ENCODE results near the gene BRINP1.
"Not testable (repeated sequence)": the region's sequence is repeated elsewhere in the genome, so short reads cannot be mapped to it uniquely, and the experiment has no call there.

Gene BRINP1

DNA sequence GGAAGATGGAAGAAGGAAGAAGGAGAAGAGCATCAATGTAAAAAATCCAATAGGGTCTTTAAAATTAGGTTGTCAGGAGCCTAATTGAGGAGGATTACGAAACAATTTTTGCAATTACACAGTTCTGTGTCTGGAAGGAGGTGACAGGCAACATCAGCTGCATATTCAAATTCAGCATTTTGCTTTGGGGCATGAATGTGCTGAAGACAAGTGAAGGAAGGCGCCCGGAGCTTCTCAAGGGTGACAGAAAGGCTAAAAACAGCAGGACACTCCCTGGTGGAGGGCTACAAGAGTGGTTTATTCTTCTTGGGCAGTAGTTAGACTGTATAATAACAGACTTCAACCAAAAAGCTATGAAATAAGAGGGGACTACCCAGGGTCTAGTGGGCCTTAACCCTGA lies 188.3 kb downstream of the BRINP1 start:
- TF ChIP-seq, protein P1, sequence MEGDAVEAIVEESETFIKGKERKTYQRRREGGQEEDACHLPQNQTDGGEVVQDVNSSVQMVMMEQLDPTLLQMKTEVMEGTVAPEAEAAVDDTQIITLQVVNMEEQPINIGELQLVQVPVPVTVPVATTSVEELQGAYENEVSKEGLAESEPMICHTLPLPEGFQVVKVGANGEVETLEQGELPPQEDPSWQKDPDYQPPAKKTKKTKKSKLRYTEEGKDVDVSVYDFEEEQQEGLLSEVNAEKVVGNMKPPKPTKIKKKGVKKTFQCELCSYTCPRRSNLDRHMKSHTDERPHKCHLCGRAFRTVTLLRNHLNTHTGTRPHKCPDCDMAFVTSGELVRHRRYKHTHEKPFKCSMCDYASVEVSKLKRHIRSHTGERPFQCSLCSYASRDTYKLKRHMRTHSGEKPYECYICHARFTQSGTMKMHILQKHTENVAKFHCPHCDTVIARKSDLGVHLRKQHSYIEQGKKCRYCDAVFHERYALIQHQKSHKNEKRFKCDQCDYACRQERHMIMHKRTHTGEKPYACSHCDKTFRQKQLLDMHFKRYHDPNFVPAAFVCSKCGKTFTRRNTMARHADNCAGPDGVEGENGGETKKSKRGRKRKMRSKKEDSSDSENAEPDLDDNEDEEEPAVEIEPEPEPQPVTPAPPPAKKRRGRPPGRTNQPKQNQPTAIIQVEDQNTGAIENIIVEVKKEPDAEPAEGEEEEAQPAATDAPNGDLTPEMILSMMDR (IDR thresholded peaks at IDR 0.05; ENCODE audit: poor library complexity, severe bottlenecking) = no peak
- Histone ChIP-seq H3K9me3 (ENCODE audit: severe bottlenecking) (no peaks in the 10 kb centered on the region), H3K36me3 (ENCODE audit: low read depth) (no peaks in the 10 kb centered on the region), H3K4me1 (ENCODE audit: insufficient read depth, poor library complexity, severe bottlenecking) (no peaks in the 10 kb centered on the region), H3K27me3 (ENCODE audit: insufficient read depth, poor library complexity, severe bottlenecking) (no peaks in the 10 kb centered on the region), H3K4me3 (ENCODE audit: severe bottlenecking) (no peak overlapping the region), H3K27ac (ENCODE audit: poor library complexity, severe bottlenecking) (no peak overlapping the region)
- DNase-seq (ENCODE audit: low spot score) (no peak), ATAC-seq (ENCODE audit: low read depth) (no peak)

DNA sequence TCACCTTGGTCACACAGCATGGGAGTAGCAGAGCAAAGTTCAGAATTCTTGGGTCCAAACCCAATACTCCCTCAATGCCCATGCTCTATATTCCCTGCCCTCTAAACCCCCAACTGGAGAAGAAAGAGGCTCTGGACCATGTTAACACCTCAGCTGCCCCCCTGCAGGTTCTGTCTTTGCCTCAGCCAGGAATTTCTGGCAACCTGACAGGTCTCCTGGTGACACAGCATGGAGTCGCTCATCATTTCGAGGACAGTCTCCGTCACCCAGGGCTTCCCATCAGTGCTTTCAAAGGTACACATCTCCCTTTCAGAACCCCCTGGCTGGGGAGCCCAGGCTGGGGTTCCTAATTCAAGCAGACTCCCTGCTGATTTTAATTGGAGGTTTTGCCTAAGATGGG lies 189.5 kb downstream of the BRINP1 start:
- no peak for DNase-seq (ENCODE audit: low spot score)
- ATAC-seq (ENCODE audit: low read depth) = no peak
- Histone ChIP-seq H3K27me3 (ENCODE audit: insufficient read depth, poor library complexity, severe bottlenecking) (no peaks in the 10 kb centered on the region), H3K9me3 (ENCODE audit: severe bottlenecking) (no peaks in the 10 kb centered on the region), H3K36me3 (ENCODE audit: low read depth) (no peaks in the 10 kb centered on the region), H3K27ac (ENCODE audit: poor library complexity, severe bottlenecking) (no peak overlapping the region), H3K4me3 (ENCODE audit: severe bottlenecking) (no peak overlapping the region), H3K4me1 (ENCODE audit: insufficient read depth, poor library complexity, severe bottlenecking) (no peaks in the 10 kb centered on the region)
- TF ChIP-seq, protein P1 (IDR thresholded peaks at IDR 0.05; ENCODE audit: poor library complexity, severe bottlenecking) = no peak

DNA sequence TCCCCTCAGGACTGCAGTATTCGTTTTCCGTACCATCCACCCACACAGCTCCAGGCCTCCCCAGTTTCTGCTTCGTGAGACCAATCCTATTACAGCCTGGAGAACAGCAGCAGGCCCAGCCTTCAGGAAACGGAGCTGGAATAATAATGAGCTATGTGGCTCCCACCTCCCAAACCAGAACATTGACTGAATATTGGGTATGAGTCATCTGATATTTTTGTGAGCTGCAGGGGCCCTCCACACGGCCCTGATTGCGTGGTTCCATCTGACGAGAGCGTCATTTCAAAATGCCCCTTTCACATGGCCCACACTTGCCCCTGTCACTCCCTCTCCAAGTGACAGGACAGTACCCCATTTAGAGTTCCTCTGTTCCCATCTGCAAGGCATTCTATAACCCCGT lies 192.0 kb downstream of the BRINP1 start:
- Histone ChIP-seq H3K27ac (ENCODE audit: poor library complexity, severe bottlenecking) (no peak overlapping the region), H3K36me3 (ENCODE audit: low read depth) (no peaks in the 10 kb centered on the region), H3K27me3 (ENCODE audit: insufficient read depth, poor library complexity, severe bottlenecking) (no peaks in the 10 kb centered on the region), H3K4me1 (ENCODE audit: insufficient read depth, poor library complexity, severe bottlenecking) (no peaks in the 10 kb centered on the region), H3K4me3 (ENCODE audit: severe bottlenecking) (no peak overlapping the region), H3K9me3 (ENCODE audit: severe bottlenecking) (no peaks in the 10 kb centered on the region)
- DNase-seq (ENCODE audit: low spot score) (no peak), ATAC-seq (ENCODE audit: low read depth) (no peak)
- TF ChIP-seq, protein P1 (IDR thresholded peaks at IDR 0.05; ENCODE audit: poor library complexity, severe bottlenecking) = no peak

DNA sequence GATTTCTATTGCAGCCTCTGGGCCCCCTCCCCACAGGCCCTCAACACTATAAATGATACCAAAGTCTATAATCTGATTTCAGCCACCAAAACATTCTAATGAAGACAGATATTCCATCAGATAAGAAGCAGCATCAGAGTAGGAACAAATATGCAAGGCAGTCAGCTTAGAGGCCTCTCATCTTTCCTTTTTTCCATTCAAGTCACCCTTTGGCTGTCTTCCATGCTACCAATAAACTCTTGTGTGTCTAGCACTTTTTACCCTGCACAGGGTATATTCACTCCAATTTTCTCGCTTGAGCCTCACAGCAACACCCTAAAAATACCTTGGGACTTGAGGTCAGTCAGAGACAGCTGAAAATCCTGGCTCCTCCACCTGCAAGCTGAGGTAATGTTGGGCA lies 193.7 kb downstream of the BRINP1 start:
- no peaks in the 10 kb centered on the region for H3K27me3 ChIP-seq (ENCODE audit: insufficient read depth, poor library complexity, severe bottlenecking)
- ATAC-seq (ENCODE audit: low read depth) = no peak
- DNase-seq (ENCODE audit: low spot score) = no peak
- no peaks in the 10 kb centered on the region for H3K36me3 ChIP-seq (ENCODE audit: low read depth)
- H3K9me3 ChIP-seq (ENCODE audit: severe bottlenecking) = no peaks in the 10 kb centered on the region
- TF ChIP-seq, protein P1 (IDR thresholded peaks at IDR 0.05; ENCODE audit: poor library complexity, severe bottlenecking) = no peak
- no peak overlapping the region for H3K4me3 ChIP-seq (ENCODE audit: severe bottlenecking)
- H3K27ac ChIP-seq (ENCODE audit: poor library complexity, severe bottlenecking) = no peak overlapping the region
- no peaks in the 10 kb centered on the region for H3K4me1 ChIP-seq (ENCODE audit: insufficient read depth, poor library complexity, severe bottlenecking)

DNA sequence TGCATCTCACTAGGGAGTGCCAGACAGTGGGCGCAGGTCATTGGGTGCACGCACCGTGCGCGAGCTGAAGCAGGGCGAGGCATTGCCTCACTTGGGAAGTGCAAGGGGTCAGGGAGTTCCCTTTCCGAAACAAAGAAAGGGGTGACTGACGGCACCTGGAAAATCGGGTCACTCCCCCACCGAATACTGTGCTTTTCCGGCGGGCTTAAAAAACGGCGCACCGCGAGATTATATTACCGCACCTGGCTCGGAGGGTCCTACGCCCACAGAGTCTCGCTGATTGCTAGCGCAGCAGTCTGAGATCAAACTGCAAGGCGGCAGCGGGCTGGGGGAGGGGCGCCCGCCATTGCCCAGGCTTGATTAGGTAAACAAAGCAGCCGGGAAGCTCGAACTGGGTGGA lies 200.0 kb downstream of the BRINP1 start:
- DNase-seq (ENCODE audit: low spot score); ATAC-seq (ENCODE audit: low read depth); H3K4me1 ChIP-seq (ENCODE audit: insufficient read depth, poor library complexity, severe bottlenecking); H3K36me3 ChIP-seq (ENCODE audit: low read depth); H3K4me3 ChIP-seq (ENCODE audit: severe bottlenecking); H3K27ac ChIP-seq (ENCODE audit: poor library complexity, severe bottlenecking); H3K27me3 ChIP-seq (ENCODE audit: insufficient read depth, poor library complexity, severe bottlenecking); H3K9me3 ChIP-seq (ENCODE audit: severe bottlenecking): not testable (repeated sequence)

All from RWPE2 (cell line).